HG03097 (cell line): Measurements from ENCODE around the gene DHRS3.
"Not testable (repeated sequence)": the region's sequence is repeated elsewhere in the genome, so short reads cannot be mapped to it uniquely, and the experiment has no call there.

Source experiments
- ATAC-seq: cut with Tn5 transposase; IDR thresholded peaks from one replicate; pipeline ENCODE4 v1.9.1; 2021; ENCODE audit not compliant: unreplicated experiment, low FRiP score

DHRS3 gene

DNA sequence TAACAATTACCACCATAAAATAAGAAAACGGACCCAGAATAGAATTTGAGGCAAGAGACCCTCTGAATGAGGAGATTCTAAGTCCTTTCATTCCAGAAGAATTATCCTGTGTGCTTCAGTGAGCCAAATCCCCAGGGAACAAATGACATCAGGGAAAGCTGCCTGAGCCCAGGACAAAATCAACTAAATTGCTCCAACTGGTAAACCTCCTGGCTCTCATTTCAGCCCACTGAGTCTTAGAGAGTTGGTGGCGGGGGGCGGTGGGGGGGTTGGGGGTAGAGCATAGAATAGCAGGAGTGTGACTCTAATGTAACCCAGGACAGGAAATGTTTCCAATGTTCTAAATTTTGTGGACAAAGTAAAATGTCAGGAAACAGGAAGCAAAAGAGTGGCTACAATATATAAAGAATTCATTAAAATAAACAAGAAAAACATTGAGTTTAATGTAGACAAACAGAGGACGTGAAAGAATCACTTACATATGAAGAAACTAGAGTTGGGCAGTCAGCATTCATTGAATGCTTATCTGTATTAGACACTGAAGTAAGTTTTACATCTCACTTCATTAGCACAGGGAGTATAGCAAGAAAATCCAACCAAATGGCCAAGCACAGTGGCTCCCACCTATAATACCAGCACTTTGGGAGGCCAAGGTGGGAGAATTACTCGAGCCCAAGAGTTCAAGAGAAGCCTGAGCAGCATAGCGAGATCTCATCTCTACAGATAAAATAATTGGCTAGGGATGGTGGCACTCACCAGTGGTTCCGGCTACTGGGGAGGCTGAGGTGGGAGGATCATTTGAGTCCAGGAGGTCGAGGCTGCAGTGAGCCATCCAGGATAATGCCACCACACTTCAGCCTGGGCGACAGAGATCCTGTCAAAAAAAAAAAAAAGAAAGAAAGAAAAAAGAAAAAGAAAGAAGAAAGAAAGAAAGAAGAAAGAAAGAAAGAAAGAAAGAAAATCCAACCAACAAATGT, 75.1 kb downstream of the DHRS3 start:
- ATAC-seq: no peak

DNA sequence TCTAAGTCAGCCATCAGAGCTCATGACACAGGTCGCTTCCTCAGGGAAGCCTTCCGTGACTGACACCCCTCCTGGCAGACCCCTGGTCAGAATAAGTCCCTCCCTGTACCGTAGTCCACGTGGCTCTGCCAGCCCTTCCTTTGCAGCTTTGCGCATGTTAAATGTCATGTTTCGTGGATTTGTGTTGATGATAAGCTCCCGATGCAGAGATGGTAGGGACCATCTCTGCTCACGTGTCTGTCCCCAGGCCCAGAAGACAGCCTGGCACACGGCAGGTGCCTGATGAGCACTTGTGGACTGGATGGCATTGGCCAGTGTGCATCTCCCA, 75.9 kb downstream of the DHRS3 start:
- ATAC-seq: no peak

DNA sequence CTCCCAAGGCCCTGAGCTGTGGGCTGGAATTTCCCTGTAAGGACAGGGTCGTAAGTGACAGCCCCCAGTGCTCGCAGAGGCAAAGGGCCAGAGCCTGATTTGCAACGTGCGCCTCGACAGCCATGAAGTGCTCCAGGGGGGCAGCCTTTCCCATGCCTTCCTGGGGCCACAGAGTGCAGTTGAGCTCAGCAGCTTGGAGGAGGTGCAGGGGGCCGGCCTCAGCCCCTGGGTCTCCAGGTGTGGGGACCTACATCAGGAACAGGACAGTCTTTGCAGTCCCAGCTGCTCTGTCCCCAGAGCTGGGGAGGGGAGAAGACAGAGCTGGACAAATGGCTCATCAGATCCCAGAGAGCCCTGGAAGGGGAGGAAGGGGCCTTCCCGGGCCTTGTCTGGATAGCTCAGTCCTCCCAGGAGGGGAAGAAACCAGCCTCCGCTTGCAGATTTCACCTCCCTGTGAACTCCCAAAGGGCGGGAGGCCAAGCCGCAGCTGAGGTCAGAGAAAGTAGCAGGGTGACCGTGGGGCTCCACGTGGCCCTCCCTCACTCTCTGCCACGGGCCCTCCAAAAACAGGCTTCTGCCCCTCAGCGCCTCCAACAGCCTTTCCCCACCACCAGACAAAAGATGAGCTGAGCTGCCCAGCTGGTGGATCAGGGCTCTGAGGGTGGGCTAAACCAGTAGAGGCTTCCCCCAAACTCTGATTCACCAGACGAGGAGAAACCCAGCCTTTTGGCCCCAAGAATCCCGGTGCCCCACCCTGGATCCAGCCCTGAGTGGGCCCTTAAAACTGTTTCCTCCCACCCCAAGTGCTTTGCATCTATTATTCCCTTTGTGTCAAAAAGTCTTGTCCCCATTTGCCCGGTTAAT, 76.5 kb downstream of the DHRS3 start:
- no peak for ATAC-seq

DNA sequence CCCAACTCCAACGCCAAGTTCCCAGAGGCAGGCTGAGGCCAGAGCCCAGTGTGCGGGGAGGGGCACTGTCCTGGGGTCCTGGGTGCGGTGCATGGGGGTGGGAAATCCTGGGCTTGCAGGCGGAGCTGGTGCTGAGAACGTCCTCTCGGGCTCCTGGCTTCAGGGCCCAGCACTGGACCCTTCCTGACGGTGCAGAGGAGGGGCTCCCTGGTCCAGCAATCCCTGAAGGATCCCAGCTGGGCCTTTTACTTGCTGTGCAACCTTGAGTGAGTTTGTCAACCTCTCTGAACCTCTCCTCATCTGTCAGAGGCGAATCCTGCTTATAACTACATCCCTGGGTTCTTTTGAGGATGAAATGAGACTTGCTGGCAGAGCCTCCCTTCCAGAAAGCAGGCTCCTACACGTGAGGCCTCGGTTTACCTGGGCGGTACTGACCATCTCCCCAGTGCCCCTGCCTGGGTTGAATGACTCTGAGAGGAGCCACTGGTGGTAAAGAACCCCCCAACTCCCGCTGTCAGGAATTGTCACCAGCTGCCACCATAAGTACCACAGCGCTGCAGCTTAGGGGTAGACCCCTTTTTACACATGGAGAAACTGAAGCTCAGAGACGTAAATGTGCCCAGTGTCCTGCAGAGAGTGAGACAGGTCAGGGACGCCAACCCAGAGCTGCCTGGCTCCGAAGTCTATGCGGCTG, 77.3 kb downstream of the DHRS3 start:
- no peak for ATAC-seq

DNA sequence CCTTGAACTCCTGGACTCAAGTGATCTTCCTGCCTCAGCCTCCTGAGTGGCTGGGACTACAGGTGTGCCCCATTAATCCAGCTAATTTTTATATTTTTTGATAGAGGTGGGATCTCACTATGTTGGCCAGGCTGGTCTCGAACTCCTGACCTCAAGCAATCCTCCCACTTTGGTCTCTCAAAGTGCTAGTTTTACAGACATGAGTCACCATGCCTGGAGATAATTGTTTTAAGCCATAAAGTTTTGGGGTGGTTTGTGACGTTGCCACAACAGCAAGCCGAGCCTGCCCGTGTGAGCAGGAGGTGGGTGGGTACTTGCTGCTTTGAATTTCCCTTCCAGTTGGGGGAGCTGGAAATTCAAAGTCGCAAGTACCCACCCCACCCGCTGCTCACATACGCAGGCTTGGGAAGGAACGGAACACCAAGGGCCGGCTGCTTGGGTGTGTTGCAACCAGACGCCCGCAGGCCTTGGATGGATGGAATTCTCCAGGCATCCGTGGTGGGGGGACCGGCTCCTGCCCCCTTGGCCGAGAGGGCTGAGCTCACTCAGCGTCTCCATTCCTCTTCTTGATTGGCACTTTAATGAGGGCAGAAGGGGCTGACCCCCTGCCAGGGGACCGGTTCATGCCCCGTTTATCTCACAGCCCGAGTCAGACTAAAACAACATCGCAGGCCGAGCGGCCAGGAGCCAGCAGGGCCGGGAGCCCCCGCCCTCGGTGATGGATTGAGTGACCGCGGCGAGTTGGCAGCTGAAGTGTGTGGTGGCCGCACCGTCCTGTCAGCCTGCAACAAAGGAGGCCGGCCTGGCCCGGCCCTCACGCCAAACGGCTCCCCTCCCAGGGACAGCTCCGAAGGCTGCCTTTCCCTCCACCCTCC, 78.1 kb downstream of the DHRS3 start:
- no peak for ATAC-seq

DNA sequence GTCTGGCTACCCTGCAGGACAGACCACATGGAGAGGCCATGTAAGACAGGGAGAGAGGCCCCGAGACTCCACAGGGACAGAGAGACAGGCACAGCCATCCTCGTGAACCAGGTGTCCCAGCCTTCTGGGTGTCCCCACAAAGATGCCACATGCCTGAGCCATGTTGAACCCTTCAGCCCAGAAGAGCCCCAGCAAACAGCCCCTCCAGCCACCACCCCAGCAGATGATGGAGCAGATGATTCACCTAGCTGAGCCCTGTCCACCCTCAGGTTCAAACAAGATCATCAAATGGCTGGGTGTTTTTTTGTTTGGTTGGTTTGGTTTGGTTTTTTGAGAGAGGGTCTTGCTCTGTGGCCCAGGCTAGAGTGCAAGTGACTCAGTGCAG, 78.7 kb downstream of the DHRS3 start:
- no peak for ATAC-seq

DNA sequence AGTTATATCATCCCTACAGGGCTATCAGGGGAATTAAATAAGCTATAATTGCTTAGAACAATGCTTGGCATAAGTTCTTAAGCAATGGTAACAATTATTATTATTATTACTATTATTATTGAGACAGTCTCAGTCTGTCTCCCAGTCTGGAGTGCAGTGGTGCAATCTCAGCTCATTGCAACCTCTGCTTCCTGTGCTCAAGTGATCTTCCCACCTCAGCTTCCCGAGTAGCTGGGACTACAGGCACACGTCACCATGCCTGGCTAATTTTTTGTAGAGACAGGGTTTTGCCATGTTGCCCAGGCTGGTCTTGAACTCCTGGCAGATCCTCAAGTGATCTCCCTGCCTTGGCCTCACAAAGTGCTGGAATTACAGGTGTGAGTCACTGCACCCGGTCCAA, 79.5 kb downstream of the DHRS3 start:
- ATAC-seq: not testable (repeated sequence)

DNA sequence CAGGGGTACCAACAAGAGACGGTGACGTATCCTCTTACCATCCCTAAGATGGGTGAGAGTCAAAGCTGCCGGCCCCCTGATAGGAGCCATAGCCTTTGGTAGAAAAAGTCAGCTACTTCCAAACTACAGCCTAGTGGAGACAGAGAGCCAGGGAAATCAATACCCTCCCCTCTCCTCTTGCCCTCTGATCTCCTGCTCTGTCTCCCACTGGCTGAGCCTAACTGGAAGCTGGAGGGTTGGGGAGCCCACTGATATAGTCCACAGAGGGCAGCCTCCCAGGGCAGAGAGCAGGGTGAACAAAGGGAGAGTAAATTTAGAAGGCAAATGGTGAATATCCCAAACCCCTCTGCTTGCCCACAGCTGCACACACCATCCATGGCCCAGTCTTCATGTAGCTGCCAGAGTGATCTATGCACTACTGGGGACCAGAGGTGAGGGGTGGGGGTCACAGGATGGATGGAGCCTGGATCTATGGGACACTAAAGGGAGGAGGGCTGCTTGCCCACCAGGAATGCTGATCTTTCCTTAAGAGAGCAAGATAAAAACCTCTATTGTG, 80.0 kb downstream of the DHRS3 start:
- no peak for ATAC-seq

DNA sequence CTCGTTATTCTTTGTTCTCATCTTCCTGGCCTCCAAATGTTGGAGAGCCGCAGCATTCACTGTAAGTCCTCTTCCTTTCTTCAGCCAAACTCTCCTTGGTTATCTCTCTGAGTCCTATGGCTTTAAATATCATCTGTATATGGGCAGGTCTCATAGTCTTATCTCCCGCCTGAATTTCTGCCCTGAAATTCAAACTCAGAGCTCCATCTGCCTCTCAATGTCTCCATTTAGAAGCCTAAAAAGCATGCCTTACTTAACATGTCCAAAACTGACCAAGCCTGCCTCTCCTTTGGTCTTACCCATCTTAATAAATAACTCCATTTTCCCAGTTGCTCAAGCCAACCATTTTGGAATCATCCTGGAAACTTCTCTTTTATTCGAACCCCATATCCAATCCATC, 80.7 kb downstream of the DHRS3 start:
- no peak for ATAC-seq

DNA sequence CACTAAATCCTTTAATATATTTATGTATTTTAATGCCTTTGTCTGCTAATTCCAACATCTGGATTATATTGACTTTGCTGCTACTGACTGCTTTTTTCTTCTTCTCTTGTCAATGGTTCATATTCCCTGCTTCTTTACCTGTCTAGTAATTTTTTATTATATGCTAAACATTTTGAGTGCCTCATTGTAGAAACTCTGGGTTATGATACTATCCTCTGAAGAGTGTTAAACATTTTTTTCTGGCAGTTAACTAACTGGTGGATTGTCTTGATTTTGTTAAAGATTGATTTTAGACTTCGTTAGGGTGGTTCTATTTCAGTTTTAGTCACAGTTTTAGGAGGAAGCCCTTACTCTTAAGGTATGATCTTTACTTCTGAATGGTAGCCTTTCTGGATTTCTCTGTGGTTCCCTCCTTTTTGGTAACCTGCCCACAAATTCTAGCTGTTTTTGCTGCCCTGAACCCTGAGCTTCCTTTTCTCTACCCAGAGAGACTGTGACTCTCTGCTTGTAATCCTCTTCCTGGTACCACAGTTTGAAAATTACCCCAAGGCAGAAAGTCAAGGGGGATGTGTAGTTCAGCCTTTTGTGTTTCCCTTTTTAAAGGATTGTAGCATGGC, 81.9 kb downstream of the DHRS3 start:
- ATAC-seq: no peak

DNA sequence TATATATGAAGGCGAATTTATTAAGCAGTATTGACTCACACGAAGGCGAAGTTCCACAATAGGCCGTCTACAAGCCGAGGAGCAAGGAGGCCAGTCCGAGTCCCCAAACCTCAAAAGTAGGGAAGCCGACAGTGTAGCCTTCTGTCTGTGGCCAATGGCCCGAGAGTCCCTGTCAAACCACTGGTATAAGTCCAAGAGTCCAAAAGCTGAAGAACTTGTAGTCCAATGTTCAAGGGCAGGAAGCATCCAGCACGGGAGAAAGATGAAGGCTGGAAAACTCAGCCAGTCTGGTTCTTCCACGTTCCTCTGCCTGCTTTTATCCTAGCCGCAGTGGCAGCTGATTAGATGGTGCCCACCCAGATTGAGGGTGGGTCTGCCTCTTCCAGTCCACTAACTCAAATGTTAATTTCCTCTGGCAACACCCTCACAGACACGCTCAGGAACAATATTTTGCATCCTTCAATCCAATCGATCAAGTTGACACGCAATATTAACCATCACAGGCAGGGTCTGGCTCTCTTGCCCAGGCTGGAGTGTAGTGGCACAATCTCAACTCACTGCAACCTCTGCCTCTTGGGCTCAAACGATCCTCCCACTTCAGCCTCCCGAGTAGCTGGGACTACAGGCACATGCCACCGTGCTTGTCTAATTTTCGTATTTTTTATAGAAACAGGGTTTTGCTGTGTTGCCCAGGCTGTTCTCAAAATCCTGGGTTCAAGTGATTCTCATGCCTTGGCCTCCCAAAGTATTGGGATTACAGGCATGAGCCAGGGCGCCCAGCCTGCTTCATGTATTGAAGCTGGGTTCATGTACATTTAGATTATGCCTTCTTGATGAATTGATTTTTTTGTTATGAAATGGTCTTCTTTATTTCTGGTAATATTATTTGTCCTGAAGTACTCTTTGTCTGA, 85.3 kb downstream of the DHRS3 start:
- no peak for ATAC-seq

DNA sequence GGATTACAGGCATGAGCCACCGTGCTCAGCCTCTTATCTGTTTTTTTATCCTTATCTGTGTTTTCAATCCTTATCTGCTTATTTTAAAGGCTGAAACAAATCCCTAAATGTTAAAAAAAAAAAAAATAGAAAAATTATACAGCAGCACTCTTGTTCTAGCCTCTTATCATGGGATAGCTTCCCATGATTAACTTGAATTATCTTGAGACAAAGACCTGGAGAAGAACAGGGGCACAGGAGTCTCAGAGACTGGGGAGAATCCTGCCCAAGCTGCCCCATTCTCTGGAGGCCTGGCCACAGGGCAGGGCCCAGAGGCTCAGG, 86.9 kb downstream of the DHRS3 start:
- no peak for ATAC-seq

DNA sequence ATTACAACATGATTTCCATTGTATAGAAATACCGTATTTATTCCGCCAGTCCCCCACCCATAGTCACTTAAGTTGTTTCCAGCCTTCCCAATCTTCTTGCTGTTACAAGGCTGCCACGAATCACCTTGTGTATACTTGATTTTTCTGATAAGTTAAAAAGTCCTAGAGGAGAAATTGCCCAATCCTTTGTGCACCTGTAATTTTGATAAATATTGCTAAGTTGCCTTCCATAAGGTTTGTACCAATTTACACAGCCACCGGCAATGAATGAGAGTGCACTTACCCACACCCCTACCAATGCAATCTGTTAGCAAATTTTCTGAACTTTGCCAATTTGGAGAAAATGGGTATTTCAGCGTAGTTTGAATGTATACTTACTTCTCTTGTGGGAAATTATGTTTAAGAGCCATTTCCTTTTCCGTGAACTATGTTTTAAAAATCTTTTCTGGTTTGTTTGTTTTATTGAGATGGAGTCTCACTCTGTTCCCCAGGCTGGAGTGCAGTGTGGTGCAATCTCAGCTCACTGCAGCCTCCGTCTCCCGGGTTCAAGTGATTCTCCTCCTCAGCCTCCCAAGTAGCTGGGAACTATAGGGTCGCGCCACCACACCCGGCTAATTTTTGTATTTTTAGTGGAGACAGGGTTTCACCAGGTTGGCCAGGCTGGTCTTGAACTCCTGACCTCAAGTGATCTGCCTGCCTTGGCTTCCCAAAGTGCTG, 87.4 kb downstream of the DHRS3 start:
- ATAC-seq: no peak

DNA sequence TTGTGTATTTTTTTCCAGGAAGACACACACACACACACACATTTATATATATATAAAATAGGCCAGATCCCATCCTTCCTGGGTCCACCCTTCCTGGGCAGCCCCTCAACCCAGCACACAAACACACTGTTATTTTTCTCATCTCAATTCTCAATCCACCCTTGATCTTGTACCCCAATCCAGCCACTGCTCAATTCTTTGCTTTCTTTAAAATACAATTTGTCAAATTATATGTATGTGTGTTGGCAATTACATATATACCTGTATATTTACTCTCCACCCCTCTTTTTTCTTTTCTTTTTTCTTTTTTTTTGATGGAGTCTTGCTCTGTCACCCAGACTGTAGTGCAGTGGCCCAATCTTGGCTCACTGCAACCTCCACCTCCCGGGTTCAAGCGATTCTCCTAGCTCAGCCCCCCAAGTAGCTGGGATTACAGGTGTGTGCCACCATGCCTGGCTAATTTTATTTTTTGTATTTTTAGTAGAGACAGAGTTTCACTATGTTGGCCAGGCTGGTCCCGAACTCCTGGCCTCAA, 88.3 kb downstream of the DHRS3 start:
- ATAC-seq: no peak

DNA sequence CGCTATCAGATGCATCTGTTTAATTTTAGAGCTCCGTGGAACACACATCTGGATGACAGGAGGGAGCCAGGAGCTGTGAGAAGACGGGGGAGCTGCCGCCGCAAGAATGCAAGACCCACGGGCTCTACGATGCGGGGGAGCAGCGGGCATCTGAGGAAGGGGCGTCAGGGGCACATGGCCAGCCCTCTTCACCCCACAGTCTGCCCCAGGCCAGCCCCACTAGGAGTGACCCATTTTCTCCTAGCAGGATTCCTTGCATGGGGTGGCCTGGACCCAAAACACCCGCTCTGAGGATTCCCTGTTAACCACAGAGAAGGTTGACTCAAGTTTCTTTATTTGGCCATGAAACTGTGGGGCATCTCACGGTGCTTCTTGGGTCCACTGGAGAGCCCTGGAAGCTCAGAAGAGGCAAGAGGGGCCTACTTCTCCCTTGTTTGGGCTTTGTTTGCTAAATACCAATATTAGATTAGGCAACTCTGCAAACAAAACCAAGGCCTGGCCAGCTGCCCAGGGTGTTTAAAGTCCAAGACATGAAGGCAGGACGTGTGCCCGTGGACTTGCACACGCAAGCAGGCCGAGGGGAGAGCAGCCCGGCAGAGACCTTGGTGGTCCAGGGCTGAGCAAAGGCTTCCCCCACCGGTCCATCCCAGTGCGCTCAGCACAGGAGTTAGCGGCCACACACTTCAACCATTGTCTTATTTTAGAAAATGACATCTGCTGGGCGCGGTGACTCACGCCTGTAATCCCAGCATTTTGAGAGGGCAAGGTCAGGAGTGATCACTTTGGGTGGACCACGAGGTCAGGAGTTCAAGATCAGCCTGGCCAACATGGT, 89.8 kb downstream of the DHRS3 start:
- no peak for ATAC-seq

DNA sequence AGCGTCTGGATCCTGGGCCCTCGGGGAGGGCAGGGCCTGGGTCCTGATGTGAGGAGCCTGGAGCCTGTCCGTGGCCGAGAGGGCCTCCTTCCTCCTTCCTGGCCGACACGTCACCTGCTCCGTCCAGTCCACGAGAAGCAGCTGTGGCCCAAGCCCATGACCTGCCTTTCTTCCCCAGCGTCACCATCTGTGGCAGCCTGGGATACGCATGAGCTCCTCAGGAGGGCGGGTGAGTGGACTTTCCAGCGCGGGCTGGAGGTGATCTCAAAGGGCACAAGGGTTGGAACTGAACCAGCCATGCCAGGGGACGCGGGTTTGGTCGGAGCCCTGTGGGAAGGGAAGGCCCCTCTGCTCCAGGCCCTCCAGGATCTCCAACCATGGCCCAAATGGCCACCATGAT, 90.4 kb downstream of the DHRS3 start:
- no peak for ATAC-seq
